Measurements from ENCODE around the gene FAAP20. TPM values are rescaled to one million over a fixed set of nuclear protein-coding genes. Genes with fewer than 3 reads are reported as not detected.

FAAP20 gene
- total and polyA plus RNA-seq, 9 of the 15 experiments (the other 6 are each of a cell fraction or from before 2014, with no cell fraction given): 0.58 to 143 (median 9.9) TPM

DNA sequence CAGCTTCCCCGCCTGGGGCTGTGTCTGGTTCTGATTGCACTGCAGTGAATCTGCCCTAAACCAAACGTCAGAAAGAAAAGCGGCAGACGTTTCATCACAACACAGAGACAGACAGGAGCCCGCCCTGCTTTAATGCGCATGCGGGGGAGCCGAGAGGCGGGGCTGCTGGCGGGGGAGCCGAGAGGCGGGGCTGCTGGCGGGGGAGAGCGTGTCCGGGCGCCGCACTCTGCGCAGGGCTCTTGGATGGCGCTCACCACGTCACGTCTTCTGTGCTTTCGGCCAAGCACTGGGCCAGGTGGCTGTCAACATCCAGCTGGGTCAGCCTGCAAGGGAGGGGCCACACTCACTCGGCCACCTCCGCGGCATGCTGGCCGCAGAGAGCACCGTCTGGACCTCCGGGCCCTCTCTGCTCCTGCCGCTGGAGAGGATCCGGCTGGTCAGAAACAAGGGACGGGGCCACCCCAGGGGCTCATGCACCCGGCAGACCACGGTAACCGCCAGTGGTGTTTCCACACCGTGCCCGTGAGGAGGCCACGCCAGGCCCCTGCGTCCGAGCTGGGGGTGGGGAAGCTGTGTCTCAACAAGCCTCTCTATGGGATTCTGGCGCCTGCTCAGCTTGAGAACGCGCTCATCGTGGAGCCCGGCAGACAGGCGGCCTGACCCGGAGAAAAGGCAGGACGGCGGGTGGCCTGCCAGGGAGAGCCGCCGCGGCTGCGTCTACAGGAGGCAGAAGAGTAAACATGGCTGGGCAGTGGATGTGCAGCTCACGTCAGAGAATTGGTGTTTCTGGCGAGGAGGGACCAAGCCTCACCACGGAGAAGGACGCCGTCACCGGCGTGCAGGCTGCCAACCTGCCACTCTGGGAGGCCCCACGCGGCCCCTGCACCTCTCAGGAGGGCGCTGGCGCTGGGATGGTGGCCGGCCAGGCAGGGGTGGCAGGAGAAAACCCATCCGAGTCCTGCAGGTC is 4.8 kb downstream of the FAAP20 start (continued):
- peak in 1 of 3 experiments; percentile 59 for TF ChIP-seq YY1 (IDR thresholded peaks at IDR 0.05; ENCODE audit: borderline replicate concordance in 1 of 3, control insufficient read depth in 1 of 3, extremely low read depth in 1 of 3, insufficient read depth in 3 of 3, insufficient read length in 1 of 3, insufficient replicate concordance in 2 of 3, low read depth in 1 of 3, low read length in 2 of 3)
- TF ChIP-seq ZKSCAN3 (CRISPR knock-in tag; IDR thresholded peaks at IDR 0.05): no peak
- TF ChIP-seq RAD51 (IDR thresholded peaks at IDR 0.05; ENCODE audit: borderline replicate concordance, low read depth): no peak
- TF ChIP-seq, protein P1, sequence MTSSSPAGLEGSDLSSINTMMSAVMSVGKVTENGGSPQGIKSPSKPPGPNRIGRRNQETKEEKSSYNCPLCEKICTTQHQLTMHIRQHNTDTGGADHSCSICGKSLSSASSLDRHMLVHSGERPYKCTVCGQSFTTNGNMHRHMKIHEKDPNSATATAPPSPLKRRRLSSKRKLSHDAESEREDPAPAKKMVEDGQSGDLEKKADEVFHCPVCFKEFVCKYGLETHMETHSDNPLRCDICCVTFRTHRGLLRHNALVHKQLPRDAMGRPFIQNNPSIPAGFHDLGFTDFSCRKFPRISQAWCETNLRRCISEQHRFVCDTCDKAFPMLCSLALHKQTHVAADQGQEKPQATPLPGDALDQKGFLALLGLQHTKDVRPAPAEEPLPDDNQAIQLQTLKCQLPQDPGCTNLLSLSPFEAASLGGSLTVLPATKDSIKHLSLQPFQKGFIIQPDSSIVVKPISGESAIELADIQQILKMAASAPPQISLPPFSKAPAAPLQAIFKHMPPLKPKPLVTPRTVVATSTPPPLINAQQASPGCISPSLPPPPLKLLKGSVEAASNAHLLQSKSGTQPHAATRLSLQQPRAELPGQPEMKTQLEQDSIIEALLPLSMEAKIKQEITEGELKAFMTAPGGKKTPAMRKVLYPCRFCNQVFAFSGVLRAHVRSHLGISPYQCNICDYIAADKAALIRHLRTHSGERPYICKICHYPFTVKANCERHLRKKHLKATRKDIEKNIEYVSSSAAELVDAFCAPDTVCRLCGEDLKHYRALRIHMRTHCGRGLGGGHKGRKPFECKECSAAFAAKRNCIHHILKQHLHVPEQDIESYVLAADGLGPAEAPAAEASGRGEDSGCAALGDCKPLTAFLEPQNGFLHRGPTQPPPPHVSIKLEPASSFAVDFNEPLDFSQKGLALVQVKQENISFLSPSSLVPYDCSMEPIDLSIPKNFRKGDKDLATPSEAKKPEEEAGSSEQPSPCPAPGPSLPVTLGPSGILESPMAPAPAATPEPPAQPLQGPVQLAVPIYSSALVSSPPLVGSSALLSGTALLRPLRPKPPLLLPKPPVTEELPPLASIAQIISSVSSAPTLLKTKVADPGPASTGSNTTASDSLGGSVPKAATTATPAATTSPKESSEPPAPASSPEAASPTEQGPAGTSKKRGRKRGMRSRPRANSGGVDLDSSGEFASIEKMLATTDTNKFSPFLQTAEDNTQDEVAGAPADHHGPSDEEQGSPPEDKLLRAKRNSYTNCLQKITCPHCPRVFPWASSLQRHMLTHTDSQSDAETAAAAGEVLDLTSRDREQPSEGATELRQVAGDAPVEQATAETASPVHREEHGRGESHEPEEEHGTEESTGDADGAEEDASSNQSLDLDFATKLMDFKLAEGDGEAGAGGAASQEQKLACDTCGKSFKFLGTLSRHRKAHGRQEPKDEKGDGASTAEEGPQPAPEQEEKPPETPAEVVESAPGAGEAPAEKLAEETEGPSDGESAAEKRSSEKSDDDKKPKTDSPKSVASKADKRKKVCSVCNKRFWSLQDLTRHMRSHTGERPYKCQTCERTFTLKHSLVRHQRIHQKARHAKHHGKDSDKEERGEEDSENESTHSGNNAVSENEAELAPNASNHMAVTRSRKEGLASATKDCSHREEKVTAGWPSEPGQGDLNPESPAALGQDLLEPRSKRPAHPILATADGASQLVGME (CRISPR knock-in tag; IDR thresholded peaks at IDR 0.05): no peak
- no peak for TF ChIP-seq KDM1A (IDR thresholded peaks at IDR 0.05)
- TF ChIP-seq BHLHE40 (IDR thresholded peaks at IDR 0.05; ENCODE audit: low read length): no peak; the same call in 1 of the 2 replicates
- TF ChIP-seq FOXJ2 (tag; IDR thresholded peaks at IDR 0.05): no peak
- TF ChIP-seq, protein P2, sequence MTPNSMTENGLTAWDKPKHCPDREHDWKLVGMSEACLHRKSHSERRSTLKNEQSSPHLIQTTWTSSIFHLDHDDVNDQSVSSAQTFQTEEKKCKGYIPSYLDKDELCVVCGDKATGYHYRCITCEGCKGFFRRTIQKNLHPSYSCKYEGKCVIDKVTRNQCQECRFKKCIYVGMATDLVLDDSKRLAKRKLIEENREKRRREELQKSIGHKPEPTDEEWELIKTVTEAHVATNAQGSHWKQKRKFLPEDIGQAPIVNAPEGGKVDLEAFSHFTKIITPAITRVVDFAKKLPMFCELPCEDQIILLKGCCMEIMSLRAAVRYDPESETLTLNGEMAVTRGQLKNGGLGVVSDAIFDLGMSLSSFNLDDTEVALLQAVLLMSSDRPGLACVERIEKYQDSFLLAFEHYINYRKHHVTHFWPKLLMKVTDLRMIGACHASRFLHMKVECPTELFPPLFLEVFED (CRISPR knock-in tag; conservative IDR thresholded peaks at IDR 0.05): no peak
- TF ChIP-seq, protein P3, sequence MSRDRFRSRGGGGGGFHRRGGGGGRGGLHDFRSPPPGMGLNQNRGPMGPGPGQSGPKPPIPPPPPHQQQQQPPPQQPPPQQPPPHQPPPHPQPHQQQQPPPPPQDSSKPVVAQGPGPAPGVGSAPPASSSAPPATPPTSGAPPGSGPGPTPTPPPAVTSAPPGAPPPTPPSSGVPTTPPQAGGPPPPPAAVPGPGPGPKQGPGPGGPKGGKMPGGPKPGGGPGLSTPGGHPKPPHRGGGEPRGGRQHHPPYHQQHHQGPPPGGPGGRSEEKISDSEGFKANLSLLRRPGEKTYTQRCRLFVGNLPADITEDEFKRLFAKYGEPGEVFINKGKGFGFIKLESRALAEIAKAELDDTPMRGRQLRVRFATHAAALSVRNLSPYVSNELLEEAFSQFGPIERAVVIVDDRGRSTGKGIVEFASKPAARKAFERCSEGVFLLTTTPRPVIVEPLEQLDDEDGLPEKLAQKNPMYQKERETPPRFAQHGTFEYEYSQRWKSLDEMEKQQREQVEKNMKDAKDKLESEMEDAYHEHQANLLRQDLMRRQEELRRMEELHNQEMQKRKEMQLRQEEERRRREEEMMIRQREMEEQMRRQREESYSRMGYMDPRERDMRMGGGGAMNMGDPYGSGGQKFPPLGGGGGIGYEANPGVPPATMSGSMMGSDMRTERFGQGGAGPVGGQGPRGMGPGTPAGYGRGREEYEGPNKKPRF (IDR thresholded peaks at IDR 0.05; ENCODE audit: low read depth, low read length): no peak
- no peak for TF ChIP-seq ZNF253 (CRISPR knock-in tag; conservative IDR thresholded peaks at IDR 0.05)
- TF ChIP-seq, protein P4, sequence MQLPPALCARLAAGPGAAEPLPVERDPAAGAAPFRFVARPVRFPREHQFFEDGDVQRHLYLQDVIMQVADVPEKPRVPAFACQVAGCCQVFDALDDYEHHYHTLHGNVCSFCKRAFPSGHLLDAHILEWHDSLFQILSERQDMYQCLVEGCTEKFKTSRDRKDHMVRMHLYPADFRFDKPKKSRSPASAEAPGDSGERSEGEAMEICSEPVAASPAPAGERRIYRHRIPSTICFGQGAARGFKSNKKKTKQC (CRISPR knock-in tag; IDR thresholded peaks at IDR 0.05): no peak
- TF ChIP-seq, protein P5, sequence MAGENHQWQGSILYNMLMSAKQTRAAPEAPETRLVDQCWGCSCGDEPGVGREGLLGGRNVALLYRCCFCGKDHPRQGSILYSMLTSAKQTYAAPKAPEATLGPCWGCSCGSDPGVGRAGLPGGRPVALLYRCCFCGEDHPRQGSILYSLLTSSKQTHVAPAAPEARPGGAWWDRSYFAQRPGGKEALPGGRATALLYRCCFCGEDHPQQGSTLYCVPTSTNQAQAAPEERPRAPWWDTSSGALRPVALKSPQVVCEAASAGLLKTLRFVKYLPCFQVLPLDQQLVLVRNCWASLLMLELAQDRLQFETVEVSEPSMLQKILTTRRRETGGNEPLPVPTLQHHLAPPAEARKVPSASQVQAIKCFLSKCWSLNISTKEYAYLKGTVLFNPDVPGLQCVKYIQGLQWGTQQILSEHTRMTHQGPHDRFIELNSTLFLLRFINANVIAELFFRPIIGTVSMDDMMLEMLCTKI (IDR thresholded peaks at IDR 0.05; ENCODE audit: partially characterized antibody): no peak
- peak; percentile 79; the same call in 1 of the 2 replicates for TF ChIP-seq MYC (IDR thresholded peaks at IDR 0.05; ENCODE audit: low read depth, low read length)
- TF ChIP-seq MYC (CRISPR knock-in tag; IDR thresholded peaks at IDR 0.05; ENCODE audit: borderline replicate concordance, low read depth): 0 out of 2 replicates have a peak, but pooled peaks have one; percentile 31
